GM13977 (cell line): ENCODE data around the gene ATP13A3.

Source experiments
- DNase-seq: peaks from one replicate; pipeline ENCODE4 v3.0.0; 2012; ENCODE audit warnings: low spot score
- in situ Hi-C: fragments of 300-500 bp; cut with MboI; formaldehyde crosslinking; loops from one replicate; pipeline ENCODE4 v1.12.0; 2022; ENCODE audit warnings: low sequenced_read_pairs, low pct_unique_long_range_greater_than_20kb, mixed read lengths, inconsistent platforms; ENCODE audit not compliant: unreplicated experiment
- TF ChIP-seq, protein P1 (sequence below): IDR thresholded peaks from 2 replicates; pipeline ENCODE4 v1.5.1; 2012; ENCODE audit warnings: mild to moderate bottlenecking, control low read depth; ENCODE audit not compliant: insufficient read depth; ENCODE audit errors: extremely low read depth, missing control alignments

ATP13A3 gene

DNA sequence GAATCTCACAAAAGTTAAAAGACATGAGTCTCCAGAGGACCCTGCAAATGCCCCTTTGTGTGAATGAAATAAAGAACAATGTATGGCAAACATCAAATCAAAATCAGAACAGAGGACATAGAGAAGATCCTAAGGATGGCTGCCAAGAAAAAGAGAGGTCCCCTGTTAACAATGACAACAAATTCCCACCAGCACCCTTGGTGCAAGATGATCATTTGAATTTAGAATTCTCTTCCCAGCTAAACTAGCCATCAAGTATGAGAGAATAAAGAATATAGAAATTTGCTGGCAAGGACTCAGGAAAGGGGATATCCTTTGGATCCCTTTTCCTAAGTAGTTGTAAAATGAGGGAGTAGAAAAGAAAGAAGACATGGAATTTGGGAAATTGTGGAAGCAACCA lies 96.0 kb downstream of the ATP13A3 start:
- DNase-seq: no peak
- in situ Hi-C loops: no loop called here
- TF ChIP-seq, protein P1, sequence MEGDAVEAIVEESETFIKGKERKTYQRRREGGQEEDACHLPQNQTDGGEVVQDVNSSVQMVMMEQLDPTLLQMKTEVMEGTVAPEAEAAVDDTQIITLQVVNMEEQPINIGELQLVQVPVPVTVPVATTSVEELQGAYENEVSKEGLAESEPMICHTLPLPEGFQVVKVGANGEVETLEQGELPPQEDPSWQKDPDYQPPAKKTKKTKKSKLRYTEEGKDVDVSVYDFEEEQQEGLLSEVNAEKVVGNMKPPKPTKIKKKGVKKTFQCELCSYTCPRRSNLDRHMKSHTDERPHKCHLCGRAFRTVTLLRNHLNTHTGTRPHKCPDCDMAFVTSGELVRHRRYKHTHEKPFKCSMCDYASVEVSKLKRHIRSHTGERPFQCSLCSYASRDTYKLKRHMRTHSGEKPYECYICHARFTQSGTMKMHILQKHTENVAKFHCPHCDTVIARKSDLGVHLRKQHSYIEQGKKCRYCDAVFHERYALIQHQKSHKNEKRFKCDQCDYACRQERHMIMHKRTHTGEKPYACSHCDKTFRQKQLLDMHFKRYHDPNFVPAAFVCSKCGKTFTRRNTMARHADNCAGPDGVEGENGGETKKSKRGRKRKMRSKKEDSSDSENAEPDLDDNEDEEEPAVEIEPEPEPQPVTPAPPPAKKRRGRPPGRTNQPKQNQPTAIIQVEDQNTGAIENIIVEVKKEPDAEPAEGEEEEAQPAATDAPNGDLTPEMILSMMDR: no peak

DNA sequence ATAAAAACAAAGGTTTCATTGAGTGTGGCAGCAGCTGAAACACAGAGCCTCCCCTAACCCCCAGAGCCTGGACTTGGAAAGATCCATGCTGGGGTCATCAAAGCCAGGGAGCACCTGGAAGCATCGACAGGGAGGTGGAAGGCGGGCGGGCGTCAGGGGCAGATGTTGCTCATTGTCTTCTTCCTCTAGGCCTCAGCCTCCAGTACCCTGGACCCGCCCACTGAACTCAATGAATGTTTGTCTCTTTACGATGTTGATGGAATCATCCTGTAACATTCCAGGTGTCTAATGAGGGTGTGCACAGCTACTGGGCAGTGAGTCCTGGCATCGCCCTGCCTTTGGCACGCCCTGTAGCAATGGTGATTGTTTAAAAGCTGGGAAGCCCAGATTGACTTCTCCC lies 97.5 kb downstream of the ATP13A3 start:
- in situ Hi-C loops: no loop called here
- DNase-seq: no peak
- TF ChIP-seq, protein P1: no peak

DNA sequence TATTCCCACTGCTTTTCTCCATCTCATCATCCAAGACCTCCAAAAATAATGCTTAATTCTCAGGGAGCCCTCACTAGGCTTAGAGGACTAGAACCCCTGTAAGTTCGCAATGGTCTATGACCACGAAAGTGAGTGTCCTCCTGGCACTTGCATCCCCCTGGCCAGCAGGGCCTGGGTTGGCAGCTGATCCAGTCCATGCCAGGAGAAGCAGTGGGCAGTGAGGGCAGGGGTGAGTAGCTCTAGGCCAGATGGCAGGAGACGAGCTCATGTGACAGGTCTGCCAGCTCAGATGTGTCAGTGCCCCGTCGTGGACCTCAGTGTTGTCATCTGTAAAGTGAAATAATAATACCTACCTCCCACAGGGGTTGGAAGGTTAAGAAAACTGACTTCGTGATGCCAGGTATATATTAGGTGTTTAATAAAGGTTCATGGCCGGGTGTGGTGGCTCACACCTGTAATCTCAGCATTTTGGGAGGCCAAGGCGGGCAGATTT lies 98.8 kb downstream of the ATP13A3 start:
- in situ Hi-C loops: no loop called here
- TF ChIP-seq, protein P1: no peak
- DNase-seq: no peak

DNA sequence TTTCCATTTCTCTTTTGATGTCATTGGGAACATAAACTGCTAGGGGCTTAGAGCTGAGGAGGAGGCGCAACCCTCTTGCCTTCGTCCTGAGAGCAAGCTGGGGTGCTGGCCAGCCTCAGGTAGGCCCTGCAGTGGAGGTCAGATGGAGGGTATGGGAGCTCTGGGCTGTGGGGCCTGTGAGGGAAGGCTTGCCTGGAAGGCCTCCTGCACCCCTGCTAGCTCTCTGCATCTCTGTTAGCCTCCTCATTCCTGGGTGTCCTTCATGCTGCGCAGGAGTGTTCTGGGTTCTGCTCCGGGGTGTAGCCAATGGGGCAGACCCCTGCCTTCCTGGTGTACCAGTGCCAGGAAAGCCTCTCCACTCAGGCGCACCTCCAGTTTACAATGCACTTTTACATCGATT lies 99.5 kb downstream of the ATP13A3 start:
- no peak for DNase-seq
- TF ChIP-seq, protein P1: no peak
- in situ Hi-C loops: no loop called here

DNA sequence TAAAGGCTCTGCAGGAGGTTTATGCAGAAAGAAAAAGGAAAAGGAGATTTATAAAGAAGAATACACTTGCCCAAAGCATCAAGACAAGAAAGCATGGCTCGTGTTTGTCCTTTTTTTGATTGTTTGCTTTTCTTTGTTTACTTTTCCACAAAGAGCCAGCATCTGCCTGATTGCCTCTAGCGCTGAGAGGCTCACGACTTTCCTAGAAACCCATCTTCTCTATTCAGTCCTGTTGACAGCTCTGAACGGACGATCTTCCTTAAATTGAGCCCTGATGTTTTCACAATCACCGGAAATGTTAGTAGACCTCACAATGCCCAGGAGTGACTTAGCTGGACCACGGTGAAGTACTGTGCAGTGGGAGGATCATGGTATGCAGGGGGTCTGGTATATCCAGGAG lies 100.2 kb downstream of the ATP13A3 start:
- DNase-seq: no peak
- in situ Hi-C loops: no loop called here
- TF ChIP-seq, protein P1: no peak

DNA sequence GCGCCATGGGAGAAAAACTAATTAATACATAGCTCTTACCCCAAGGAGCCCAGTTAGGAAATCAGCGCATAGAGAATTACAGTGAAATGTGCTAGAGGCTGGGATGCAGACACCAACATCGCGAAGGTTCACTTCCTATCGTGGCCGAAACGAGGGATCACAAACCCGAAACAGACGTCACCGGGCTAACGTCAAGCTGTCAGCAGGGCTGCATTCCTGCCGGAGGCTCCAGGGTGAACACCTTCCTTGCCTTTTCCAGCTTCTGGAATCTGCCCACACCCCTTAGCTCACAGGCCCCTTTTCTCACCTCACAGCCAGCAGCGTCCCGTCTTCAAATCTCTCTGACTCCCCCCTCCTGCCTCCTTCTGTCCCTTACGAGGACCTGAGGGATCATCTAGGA lies 100.7 kb downstream of the ATP13A3 start:
- TF ChIP-seq, protein P1: no peak
- in situ Hi-C loops: no loop called here
- DNase-seq: no peak

DNA sequence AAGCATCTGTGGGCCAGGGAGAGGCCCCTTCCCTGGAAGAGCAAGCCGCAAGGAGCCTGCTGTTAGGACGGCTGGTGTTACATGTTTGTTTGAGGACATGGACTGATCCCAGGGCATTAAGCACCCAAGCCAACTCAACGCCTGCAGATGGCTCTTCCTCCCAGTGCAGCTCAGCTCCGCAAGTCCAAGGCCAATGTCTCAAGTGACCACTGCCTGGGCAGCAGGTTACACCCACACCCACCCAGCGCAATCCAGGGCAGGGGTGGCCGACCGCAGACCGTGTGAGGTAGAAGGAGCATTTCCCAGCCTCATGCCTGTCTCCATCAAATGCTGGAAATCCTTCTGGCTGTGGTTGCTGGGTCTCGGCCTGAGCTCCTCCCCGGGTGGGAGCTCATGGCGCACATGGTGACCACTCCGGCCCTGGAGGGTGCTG lies 102.2 kb downstream of the ATP13A3 start:
- TF ChIP-seq, protein P1: no peak
- no peak for DNase-seq
- in situ Hi-C loops: no loop called here
